RWPE2 (cell line): ENCODE data around the gene PCCA.

ENCODE experiments used
- ATAC-seq: fragments of 200-7000 bp; cut with Tn5 transposase; 3 replicates; pipeline ENCODE4 v1.9.1; 2021; ENCODE audit warnings: low read depth
- DNase-seq: peaks from one replicate; pipeline ENCODE4 v3.0.0-alpha.2; 2020; ENCODE audit warnings: low spot score
- H3K27ac ChIP-seq: fragments of 450-650 bp; 2 replicates; pipeline ENCODE4 v1.5.1; 2017; ENCODE audit warnings: mild to moderate bottlenecking; ENCODE audit not compliant: poor library complexity, severe bottlenecking
- H3K27me3 ChIP-seq: fragments of 250-450 bp; sonication (Bioruptor Pico); 2 replicates; pipeline ENCODE4 v1.5.1; 2021; ENCODE audit warnings: mild to moderate bottlenecking, moderate library complexity; ENCODE audit not compliant: insufficient read depth, poor library complexity, severe bottlenecking
- H3K36me3 ChIP-seq: fragments of 250-450 bp; sonication (Bioruptor Pico); 2 replicates; pipeline ENCODE4 v1.5.1; 2020; ENCODE audit warnings: low read depth, mild to moderate bottlenecking, moderate library complexity
- H3K4me1 ChIP-seq: fragments of 250-450 bp; sonication (Bioruptor Pico); 2 replicates; pipeline ENCODE4 v1.5.1; 2021; ENCODE audit warnings: mild to moderate bottlenecking, moderate library complexity; ENCODE audit not compliant: insufficient read depth, poor library complexity, severe bottlenecking
- H3K4me3 ChIP-seq: fragments of 250-450 bp; sonication (Bioruptor Pico); 2 replicates; pipeline ENCODE4 v1.5.1; 2021; ENCODE audit warnings: mild to moderate bottlenecking, moderate library complexity; ENCODE audit not compliant: severe bottlenecking
- H3K9me3 ChIP-seq: fragments of 250-450 bp; sonication (Bioruptor Pico); 2 replicates; pipeline ENCODE4 v1.5.1; 2021; ENCODE audit warnings: mild to moderate bottlenecking, moderate library complexity; ENCODE audit not compliant: severe bottlenecking
- CTCF ChIP-seq: fragments of 450-650 bp; IDR thresholded peaks from one replicate; pipeline ENCODE4 v1.5.1; 2017; ENCODE audit warnings: mild to moderate bottlenecking, moderate library complexity; ENCODE audit not compliant: poor library complexity, severe bottlenecking

The PCCA gene

DNA sequence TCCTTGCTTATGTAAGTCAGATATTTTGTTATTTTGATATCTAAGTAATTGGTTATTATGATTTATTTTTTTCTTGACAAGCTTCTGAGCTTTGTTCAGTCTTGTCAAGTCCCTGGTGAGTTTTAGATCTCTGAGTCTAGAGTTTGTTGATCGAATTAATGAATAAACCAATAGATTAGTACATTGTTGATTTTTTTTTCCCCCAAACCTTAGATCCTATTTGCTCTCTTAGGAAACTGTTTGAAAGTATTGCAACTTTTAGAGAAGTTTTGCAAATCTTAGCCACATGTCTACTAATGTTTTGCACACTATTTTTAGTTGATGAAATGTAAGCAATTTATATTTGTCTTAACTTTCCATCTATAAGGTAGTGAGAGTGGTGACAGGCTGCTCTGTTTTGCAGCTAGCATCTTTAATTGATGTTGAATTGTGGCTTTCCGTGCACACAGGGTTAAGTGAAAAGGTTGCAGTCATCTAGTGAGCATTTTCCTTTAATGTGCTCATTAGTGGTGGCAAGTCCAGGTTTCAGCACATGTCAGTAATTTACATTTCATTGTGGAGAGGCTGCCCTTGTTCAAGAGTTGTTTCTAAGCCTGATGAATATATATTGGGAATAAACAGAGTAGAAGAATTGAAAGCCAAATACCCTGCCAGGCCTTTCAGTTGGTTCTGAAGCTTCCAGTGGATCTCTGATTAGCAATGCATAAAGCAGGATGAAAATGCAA lies 86.3 kb downstream of the PCCA start:
- DNase-seq (no peak), ATAC-seq (no peak)
- Histone ChIP-seq H3K4me3 (no peak overlapping the region), H3K27me3 (no peaks in the 10 kb centered on the region), H3K4me1 (peaks cover 4% of the 10 kb centered on the region), H3K27ac (no peak overlapping the region), H3K36me3 (no peaks in the 10 kb centered on the region), H3K9me3 (no peaks in the 10 kb centered on the region)
- no peak for TF ChIP-seq CTCF

DNA sequence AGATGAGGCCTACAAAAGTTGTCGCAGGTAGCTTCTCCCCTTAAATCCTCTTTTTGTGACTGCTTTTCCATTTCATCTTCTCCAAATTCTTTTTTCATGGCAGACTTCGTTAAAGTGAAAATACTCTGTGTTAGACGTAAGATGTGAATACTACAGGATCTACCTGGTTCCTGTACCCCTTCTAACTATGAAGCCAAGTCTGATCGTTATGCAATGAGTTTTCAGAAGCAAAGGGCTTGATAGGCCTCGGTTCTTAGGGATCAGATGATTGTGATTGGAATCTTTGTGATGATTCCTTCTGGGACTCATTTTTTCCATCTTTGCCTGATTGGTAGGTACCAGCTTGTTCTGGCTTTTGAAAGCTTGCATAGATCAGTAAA lies 86.9 kb downstream of the PCCA start:
- no peak for DNase-seq
- Histone ChIP-seq H3K27me3 (no peaks in the 10 kb centered on the region), H3K9me3 (no peaks in the 10 kb centered on the region), H3K4me3 (no peak overlapping the region), H3K27ac (no peak overlapping the region), H3K4me1 (peaks cover 4% of the 10 kb centered on the region), H3K36me3 (no peaks in the 10 kb centered on the region)
- no peak for TF ChIP-seq CTCF
- no peak for ATAC-seq

- H3K27ac ChIP-seq, result no peak overlapping the region
Observed at GRCh38 chr13:100176801-100177400, 88.0 kb downstream of the PCCA start.

DNA sequence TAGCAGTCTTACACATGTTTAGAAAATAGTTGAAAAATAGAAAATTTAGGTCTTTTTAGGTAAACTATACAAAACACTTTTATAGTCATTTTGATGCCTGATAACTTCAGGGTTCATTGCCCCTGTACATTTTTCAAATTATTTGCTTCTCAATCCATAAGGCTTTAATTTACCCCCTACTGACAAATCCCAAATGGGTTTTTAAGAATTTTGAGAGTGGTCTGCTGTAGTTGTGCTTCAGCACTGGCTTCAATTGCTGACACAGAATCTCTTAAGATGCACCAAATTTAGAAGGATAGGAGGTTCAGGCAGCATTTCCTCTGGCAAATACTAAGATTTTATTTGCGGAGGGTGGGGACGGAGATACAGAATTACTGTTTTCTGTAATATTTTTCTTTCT lies 89.4 kb downstream of the PCCA start:
- Histone ChIP-seq H3K4me3 (no peak overlapping the region), H3K27me3 (no peaks in the 10 kb centered on the region), H3K27ac (no peak overlapping the region), H3K36me3 (no peaks in the 10 kb centered on the region), H3K4me1 (peaks cover 4% of the 10 kb centered on the region), H3K9me3 (no peaks in the 10 kb centered on the region)
- ATAC-seq, result no peak
- no peak for TF ChIP-seq CTCF
- DNase-seq, result no peak

More at GRCh38 chr13:100176801-100177400, 88.0 kb downstream of the PCCA start:
- DNase-seq (no peak), ATAC-seq (peak; percentile 44; the same call in 1 of the 3 replicates)
- TF ChIP-seq CTCF, result no peak
- H3K4me1 ChIP-seq, result peaks cover 4% of the 10 kb centered on the region
- H3K4me3 ChIP-seq, result no peak overlapping the region
- no peaks in the 10 kb centered on the region for H3K27me3 ChIP-seq
- no peaks in the 10 kb centered on the region for H3K9me3 ChIP-seq
- no peaks in the 10 kb centered on the region for H3K36me3 ChIP-seq

GRCh38 chr13:100179276-100179675 lies 90.4 kb downstream of the PCCA start:
- H3K9me3 ChIP-seq, result no peaks in the 10 kb centered on the region
- ATAC-seq (no peak), DNase-seq (no peak)
- peaks cover 4% of the 10 kb centered on the region for H3K4me1 ChIP-seq
- no peak for TF ChIP-seq CTCF
- H3K36me3 ChIP-seq, result no peaks in the 10 kb centered on the region
- H3K4me3 ChIP-seq, result no peak overlapping the region
- H3K27me3 ChIP-seq, result no peaks in the 10 kb centered on the region
- no peak overlapping the region for H3K27ac ChIP-seq
